K562 (cell line): ENCODE measurements around the gene ATG10. TPM values are rescaled to one million over a fixed set of nuclear protein-coding genes. Genes with fewer than 3 reads are reported as not detected.

Experiments used
- ARHGAP35 ChIP-seq: fragments of 450-650 bp; IDR thresholded peaks from 2 replicates; pipeline ENCODE4 v1.6.1; 2018; ENCODE audit not compliant: partially characterized antibody
- FIP1L1 ChIP-seq: fragments of 200-400 bp; formaldehyde crosslinking; IDR thresholded peaks from 2 replicates; pipeline ENCODE4 v1.6.1; 2018; ENCODE audit warnings: mild to moderate bottlenecking, low read depth, low read length; ENCODE audit not compliant: poor library complexity, severe bottlenecking
- HEY1 ChIP-seq: fragments of 250-450 bp; sonication (Bioruptor Pico); IDR thresholded peaks from 2 replicates; pipeline ENCODE4 v1.5.0; 2020; ENCODE audit warnings: mild to moderate bottlenecking, moderate library complexity, borderline replicate concordance
- KDM5B ChIP-seq: fragments of 200-600 bp; sonication (generic); IDR thresholded peaks from 2 replicates; pipeline ENCODE4 v1.6.1; 2012; ENCODE audit warnings: low read depth, mild to moderate bottlenecking, moderate library complexity, low read length, control low read depth, inconsistent platforms; ENCODE audit not compliant: insufficient replicate concordance
- NR2C1 ChIP-seq, 2 experiments: fragments of 450-650 bp; IDR thresholded peaks; 2 replicates each; pipeline ENCODE4 v1.6.1; 2017; ENCODE audit warnings: mild to moderate bottlenecking in 2 of 2, antibody characterized with exemption in 1 of 2, inconsistent platforms in 1 of 2, missing compliant biosample characterization in 1 of 2, missing genetic modification characterization in 1 of 2
- PYGO2 ChIP-seq: fragments of 450-650 bp; IDR thresholded peaks from 2 replicates; pipeline ENCODE4 v1.6.1; 2016; ENCODE audit warnings: mild to moderate bottlenecking, missing genetic modification characterization, moderate library complexity, missing compliant biosample characterization
- ZBTB5 ChIP-seq: fragments of 450-650 bp; IDR thresholded peaks from 2 replicates; pipeline ENCODE4 v1.6.1; 2017; ENCODE audit warnings: antibody characterized with exemption
- ZNF324 ChIP-seq: fragments of 250-450 bp; sonication (Bioruptor Pico); IDR thresholded peaks from 2 replicates; pipeline ENCODE4 v1.4.0; 2020; ENCODE audit warnings: mild to moderate bottlenecking
- polyA plus RNA-seq, 8 experiments: library from polyadenylated mRNA; depleted of rRNA in 4 of 8; stranded (reverse) in 5 of 8; unstranded in 3 of 8; fragments of >200 nt; fragmentation: Nextera tagmentation in 2 of 8; fragmentation: Illumina TruSeq in 1 of 8; extraction: Ambion mirVana in 2 of 8; extraction: Trizol in 1 of 8; gene quantifications; 2 replicates each; pipeline versions ENCODE4 v1.2.1 to v1.2.3, GENCODE V29; 2011 to 2014; ENCODE audit warnings: inconsistent platforms in 1 of 8, missing spikeins in 1 of 8
- total RNA-seq, 7 experiments: library from RNA; depleted of rRNA in 6 of 7; stranded (reverse); fragments of >200 nt in 6 of 7; fragmentation: Illumina TruSeq in 2 of 7; extraction: Trizol in 2 of 7; gene quantifications; 2 replicates each; pipeline versions ENCODE4 v1.2.1 to v1.2.3, GENCODE V29; 2011 to 2021; ENCODE audit warnings: low replicate concordance in 1 of 7
- TF ChIP-seq, protein P1 (sequence below), 3 experiments: fragments of 200-800 bp in 1 of 3; fragments of 250-450 bp in 1 of 3; fragments of 450-650 bp in 1 of 3; sonication (Bioruptor Pico) in 1 of 3; sonication (Bioruptor generic) in 1 of 3; formaldehyde crosslinking in 1 of 3; IDR thresholded peaks; 2 replicates each; pipeline versions ENCODE4 v1.6.1 to v1.8.0; 2016 to 2022; ENCODE audit warnings: mild to moderate bottlenecking in 2 of 3, missing genetic modification characterization in 2 of 3, missing compliant biosample characterization in 1 of 3, moderate library complexity in 1 of 3
- TF ChIP-seq, protein P2 (sequence below), 2 experiments: fragments of 450-650 bp; conservative IDR thresholded peaks; 2 replicates each; pipeline ENCODE4 v1.6.1; 2017; ENCODE audit warnings: mild to moderate bottlenecking in 2 of 2, moderate library complexity in 2 of 2
- TF ChIP-seq, protein P3 (sequence below): fragments of 450-650 bp; IDR thresholded peaks from 2 replicates; pipeline ENCODE4 v1.6.1; 2018; ENCODE audit not compliant: partially characterized antibody
- TF ChIP-seq, protein P4 (sequence below): fragments of 450-650 bp; formaldehyde crosslinking; IDR thresholded peaks from 2 replicates; pipeline ENCODE4 v1.4.0; 2022; ENCODE audit warnings: missing genetic modification characterization

The ATG10 gene
- total and polyA plus RNA-seq, 9 of the 15 experiments (the other 6 are each of a cell fraction or from before 2014, with no cell fraction given) = 7.0 to 18.8 (median 14.6) TPM

DNA sequence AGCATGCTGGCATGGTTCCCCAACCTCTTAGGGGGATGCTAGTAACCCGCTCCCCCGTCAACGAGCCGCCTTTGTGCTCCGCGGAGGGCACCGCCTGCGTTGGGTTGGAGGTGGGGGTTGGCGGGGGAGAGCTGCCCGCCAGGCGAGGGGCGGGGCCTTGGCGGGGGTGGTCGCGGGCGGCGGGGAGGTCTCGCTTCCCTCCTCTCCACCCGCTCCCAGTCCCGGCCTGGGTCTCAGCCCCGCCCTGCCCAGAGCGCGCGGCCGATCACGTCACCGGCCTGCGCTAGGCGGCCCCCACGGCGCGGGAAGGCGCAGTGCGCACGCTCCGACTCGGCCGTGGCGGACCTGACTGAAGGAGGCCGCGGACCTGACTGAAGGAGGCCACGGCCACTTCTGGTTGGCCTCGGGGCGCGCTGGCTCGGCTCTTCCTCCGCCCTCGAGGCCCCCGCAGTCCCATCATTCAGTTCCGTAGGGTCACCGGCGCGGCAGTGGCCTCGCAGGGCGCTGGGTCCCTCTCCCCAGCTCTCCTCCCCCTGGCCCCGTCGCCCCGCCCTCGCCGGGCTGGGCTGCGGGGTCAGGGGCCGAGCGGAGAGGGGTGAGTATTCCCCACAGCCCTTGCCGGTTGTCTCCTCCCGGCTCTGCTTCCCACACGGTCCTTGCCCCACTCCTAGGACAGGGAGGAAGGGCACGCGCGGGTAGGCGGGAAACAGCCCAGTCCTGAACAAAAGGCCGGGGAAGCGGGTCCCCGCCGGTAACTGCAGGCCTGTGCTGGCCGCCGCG lies at the start of gene ATG10 (continued):
- TF ChIP-seq KDM5B (peak; percentile 69), ZBTB5 (peak; percentile 98), NR2C1 (IDR thresholded peaks at IDR 0.05) (peak; percentile 86), NR2C1 (tag; IDR thresholded peaks at IDR 0.05) (peak; percentile 89), HEY1 (CRISPR knock-in tag) (no peak), PYGO2 (tag) (no peak), ZNF324 (CRISPR knock-in tag) (peak; percentile 57; the same call in 1 of the 2 replicates), FIP1L1 (peak; percentile 93), ARHGAP35 (no peak)
- TF ChIP-seq, protein P1, sequence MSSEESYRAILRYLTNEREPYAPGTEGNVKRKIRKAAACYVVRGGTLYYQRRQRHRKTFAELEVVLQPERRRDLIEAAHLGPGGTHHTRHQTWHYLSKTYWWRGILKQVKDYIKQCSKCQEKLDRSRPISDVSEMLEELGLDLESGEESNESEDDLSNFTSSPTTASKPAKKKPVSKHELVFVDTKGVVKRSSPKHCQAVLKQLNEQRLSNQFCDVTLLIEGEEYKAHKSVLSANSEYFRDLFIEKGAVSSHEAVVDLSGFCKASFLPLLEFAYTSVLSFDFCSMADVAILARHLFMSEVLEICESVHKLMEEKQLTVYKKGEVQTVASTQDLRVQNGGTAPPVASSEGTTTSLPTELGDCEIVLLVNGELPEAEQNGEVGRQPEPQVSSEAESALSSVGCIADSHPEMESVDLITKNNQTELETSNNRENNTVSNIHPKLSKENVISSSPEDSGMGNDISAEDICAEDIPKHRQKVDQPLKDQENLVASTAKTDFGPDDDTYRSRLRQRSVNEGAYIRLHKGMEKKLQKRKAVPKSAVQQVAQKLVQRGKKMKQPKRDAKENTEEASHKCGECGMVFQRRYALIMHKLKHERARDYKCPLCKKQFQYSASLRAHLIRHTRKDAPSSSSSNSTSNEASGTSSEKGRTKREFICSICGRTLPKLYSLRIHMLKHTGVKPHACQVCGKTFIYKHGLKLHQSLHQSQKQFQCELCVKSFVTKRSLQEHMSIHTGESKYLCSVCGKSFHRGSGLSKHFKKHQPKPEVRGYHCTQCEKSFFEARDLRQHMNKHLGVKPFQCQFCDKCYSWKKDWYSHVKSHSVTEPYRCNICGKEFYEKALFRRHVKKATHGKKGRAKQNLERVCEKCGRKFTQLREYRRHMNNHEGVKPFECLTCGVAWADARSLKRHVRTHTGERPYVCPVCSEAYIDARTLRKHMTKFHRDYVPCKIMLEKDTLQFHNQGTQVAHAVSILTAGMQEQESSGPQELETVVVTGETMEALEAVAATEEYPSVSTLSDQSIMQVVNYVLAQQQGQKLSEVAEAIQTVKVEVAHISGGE (CRISPR knock-in tag; IDR thresholded peaks at IDR 0.05) = peak; percentile 15 to 73 (median 34); a peak in 2 of 6 replicates
- TF ChIP-seq, protein P2, sequence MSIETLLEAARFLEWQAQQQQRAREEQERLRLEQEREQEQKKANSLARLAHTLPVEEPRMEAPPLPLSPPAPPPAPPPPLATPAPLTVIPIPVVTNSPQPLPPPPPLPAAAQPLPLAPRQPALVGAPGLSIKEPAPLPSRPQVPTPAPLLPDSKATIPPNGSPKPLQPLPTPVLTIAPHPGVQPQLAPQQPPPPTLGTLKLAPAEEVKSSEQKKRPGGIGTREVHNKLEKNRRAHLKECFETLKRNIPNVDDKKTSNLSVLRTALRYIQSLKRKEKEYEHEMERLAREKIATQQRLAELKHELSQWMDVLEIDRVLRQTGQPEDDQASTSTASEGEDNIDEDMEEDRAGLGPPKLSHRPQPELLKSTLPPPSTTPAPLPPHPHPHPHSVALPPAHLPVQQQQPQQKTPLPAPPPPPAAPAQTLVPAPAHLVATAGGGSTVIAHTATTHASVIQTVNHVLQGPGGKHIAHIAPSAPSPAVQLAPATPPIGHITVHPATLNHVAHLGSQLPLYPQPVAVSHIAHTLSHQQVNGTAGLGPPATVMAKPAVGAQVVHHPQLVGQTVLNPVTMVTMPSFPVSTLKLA (conservative IDR thresholded peaks at IDR 0.05) = peak; percentile 50 to 64; a peak in 2 of 4 replicates
- TF ChIP-seq, protein P3, sequence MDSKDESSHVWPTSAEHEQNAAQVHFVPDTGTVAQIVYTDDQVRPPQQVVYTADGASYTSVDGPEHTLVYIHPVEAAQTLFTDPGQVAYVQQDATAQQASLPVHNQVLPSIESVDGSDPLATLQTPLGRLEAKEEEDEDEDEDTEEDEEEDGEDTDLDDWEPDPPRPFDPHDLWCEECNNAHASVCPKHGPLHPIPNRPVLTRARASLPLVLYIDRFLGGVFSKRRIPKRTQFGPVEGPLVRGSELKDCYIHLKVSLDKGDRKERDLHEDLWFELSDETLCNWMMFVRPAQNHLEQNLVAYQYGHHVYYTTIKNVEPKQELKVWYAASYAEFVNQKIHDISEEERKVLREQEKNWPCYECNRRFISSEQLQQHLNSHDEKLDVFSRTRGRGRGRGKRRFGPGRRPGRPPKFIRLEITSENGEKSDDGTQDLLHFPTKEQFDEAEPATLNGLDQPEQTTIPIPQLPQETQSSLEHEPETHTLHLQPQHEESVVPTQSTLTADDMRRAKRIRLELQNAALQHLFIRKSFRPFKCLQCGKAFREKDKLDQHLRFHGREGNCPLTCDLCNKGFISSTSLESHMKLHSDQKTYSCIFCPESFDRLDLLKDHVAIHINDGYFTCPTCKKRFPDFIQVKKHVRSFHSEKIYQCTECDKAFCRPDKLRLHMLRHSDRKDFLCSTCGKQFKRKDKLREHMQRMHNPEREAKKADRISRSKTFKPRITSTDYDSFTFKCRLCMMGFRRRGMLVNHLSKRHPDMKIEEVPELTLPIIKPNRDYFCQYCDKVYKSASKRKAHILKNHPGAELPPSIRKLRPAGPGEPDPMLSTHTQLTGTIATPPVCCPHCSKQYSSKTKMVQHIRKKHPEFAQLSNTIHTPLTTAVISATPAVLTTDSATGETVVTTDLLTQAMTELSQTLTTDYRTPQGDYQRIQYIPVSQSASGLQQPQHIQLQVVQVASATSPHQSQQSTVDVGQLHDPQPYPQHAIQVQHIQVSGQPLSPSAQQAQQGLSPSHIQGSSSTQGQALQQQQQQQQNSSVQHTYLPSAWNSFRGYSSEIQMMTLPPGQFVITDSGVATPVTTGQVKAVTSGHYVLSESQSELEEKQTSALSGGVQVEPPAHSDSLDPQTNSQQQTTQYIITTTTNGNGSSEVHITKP = peak; percentile 80
- TF ChIP-seq, protein P4, sequence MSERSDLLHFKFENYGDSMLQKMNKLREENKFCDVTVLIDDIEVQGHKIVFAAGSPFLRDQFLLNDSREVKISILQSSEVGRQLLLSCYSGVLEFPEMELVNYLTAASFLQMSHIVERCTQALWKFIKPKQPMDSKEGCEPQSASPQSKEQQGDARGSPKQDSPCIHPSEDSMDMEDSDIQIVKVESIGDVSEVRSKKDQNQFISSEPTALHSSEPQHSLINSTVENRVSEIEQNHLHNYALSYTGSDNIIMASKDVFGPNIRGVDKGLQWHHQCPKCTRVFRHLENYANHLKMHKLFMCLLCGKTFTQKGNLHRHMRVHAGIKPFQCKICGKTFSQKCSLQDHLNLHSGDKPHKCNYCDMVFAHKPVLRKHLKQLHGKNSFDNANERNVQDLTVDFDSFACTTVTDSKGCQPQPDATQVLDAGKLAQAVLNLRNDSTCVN (CRISPR knock-in tag) = peak; percentile 59; the same call in 1 of the 2 replicates
